Right atrium auricular region (tissue), 2 donors: ENCODE data around the gene SELENOI. TPM values are rescaled to one million over a fixed set of nuclear protein-coding genes. Genes with fewer than 3 reads are reported as not detected.

Source experiments
- DNase-seq: peaks from one replicate; pipeline ENCODE4 v3.0.0-alpha.2; 2019; ENCODE audit warnings: low spot score
- H3K27ac ChIP-seq, 2 donors: fragments of 200-600 bp; sonication (generic); 1 replicate in 1 of 2; 2 replicates in 1 of 2; pipeline ENCODE4 v1.5.1; 2016 to 2019
- H3K27me3 ChIP-seq, 2 donors: fragments of 200-600 bp; sonication (generic); one replicate each; pipeline versions ENCODE4 v1.5.1 to v1.6.0; 2017 to 2019
- H3K36me3 ChIP-seq: fragments of 200-600 bp; sonication (generic); one replicate; pipeline ENCODE4 v1.5.1; 2016
- H3K4me1 ChIP-seq, 2 donors: fragments of 200-600 bp; sonication (generic); one replicate each; pipeline versions ENCODE4 v1.5.1 to v1.6.0; 2017 to 2019
- H3K4me3 ChIP-seq, 2 donors: fragments of 200-600 bp; sonication (generic); 1 replicate in 1 of 2; 2 replicates in 1 of 2; pipeline ENCODE4 v1.5.1; 2017 to 2019; ENCODE audit warnings: mild to moderate bottlenecking in 1 of 2, moderate library complexity in 1 of 2
- H3K9me3 ChIP-seq, 2 donors: fragments of 200-600 bp; sonication (generic); one replicate each; pipeline ENCODE4 v1.5.1; 2019
- total RNA-seq, 2 donors: library from RNA; depleted of rRNA; stranded (reverse); fragments of >200 nt; gene quantifications; one replicate each; pipeline ENCODE4 v1.1.0, GENCODE V29; 2016
- TF ChIP-seq, protein P1 (sequence below), 2 donors: fragments of 200-600 bp; sonication (generic); IDR thresholded peaks; one replicate each; pipeline ENCODE4 v1.5.1; 2019; ENCODE audit warnings: antibody characterized with exemption in 2 of 2

SELENOI gene, protein sequence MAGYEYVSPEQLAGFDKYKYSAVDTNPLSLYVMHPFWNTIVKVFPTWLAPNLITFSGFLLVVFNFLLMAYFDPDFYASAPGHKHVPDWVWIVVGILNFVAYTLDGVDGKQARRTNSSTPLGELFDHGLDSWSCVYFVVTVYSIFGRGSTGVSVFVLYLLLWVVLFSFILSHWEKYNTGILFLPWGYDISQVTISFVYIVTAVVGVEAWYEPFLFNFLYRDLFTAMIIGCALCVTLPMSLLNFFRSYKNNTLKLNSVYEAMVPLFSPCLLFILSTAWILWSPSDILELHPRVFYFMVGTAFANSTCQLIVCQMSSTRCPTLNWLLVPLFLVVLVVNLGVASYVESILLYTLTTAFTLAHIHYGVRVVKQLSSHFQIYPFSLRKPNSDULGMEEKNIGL
- total RNA-seq = 10 to 100 TPM in 1 of 2 donors, 1 to 10 TPM in 1; 7.6 to 11.6 TPM

GRCh38 chr2:26345545-26346453 lies at the start of gene SELENOI:
TSS of gene SELENOI (plus strand) at chr2:26346143. CDS start at chr2:26346233, 90 bp downstream.
- no peaks in the 10 kb centered on the region for H3K27me3 ChIP-seq
- peak within 1 kb of the TSS; percentile 69 to 91 for H3K4me3 ChIP-seq
- TF ChIP-seq, protein P1, sequence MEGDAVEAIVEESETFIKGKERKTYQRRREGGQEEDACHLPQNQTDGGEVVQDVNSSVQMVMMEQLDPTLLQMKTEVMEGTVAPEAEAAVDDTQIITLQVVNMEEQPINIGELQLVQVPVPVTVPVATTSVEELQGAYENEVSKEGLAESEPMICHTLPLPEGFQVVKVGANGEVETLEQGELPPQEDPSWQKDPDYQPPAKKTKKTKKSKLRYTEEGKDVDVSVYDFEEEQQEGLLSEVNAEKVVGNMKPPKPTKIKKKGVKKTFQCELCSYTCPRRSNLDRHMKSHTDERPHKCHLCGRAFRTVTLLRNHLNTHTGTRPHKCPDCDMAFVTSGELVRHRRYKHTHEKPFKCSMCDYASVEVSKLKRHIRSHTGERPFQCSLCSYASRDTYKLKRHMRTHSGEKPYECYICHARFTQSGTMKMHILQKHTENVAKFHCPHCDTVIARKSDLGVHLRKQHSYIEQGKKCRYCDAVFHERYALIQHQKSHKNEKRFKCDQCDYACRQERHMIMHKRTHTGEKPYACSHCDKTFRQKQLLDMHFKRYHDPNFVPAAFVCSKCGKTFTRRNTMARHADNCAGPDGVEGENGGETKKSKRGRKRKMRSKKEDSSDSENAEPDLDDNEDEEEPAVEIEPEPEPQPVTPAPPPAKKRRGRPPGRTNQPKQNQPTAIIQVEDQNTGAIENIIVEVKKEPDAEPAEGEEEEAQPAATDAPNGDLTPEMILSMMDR (IDR thresholded peaks at IDR 0.05) = no peak
- H3K4me1 ChIP-seq = peaks cover 0 to 34% of the 10 kb centered on the region in 2 donors
- H3K9me3 ChIP-seq = no peaks in the 10 kb centered on the region
- peak; percentile 99 for DNase-seq
- H3K36me3 ChIP-seq = no peaks in the 10 kb centered on the region
- peak within 1 kb of the TSS; percentile 92 to 95 for H3K27ac ChIP-seq

- H3K4me1 ChIP-seq = peaks cover 0 to 12% of the 10 kb centered on the region in 2 donors
- H3K27me3 ChIP-seq = no peaks in the 10 kb centered on the region
- H3K27ac ChIP-seq = no peak overlapping the region
- H3K36me3 ChIP-seq = no peaks in the 10 kb centered on the region
- H3K9me3 ChIP-seq = no peaks in the 10 kb centered on the region
- no peak overlapping the region for H3K4me3 ChIP-seq
- no peak for DNase-seq
- TF ChIP-seq, protein P1 (IDR thresholded peaks at IDR 0.05) = no peak
These were observed 48.9 kb upstream of the SELENOI start for GRCh38 chr2:26297061-26297460.

DNA sequence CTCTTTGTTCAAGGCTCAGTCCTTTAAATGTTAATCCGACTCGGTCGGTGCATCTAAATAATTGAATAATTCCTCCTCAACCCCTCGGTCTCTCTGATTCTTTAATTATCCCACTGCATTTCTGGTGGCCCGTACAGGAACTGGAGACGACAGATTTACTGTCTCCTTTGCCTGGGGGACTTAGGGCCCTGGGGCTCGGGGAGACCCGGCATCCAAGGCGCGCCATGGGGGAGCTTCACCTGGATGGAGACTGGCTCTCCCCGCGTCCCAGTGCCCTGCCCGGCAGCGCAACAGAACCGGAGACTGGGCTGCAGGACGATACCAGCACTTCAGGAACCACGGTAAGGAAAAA lies 47.7 kb upstream of the SELENOI start:
- no peak for DNase-seq
- Histone ChIP-seq H3K9me3 (no peaks in the 10 kb centered on the region), H3K4me1 (peaks cover 0 to 12% of the 10 kb centered on the region in 2 donors), H3K36me3 (no peaks in the 10 kb centered on the region), H3K27me3 (no peaks in the 10 kb centered on the region), H3K4me3 (peak overlapping the region; percentile 46 to 61), H3K27ac (peak overlapping the region; percentile 54 to 72)
- TF ChIP-seq, protein P1 (IDR thresholded peaks at IDR 0.05) = no peak

GRCh38 chr2:26298638-26299393 lies 47.1 kb upstream of the SELENOI start:
- H3K4me3 ChIP-seq = peak overlapping the region; percentile 46 to 61
- H3K36me3 ChIP-seq = no peaks in the 10 kb centered on the region
- no peaks in the 10 kb centered on the region for H3K27me3 ChIP-seq
- H3K27ac ChIP-seq = peak overlapping the region; percentile 54 to 72
- no peaks in the 10 kb centered on the region for H3K9me3 ChIP-seq
- TF ChIP-seq, protein P1 (IDR thresholded peaks at IDR 0.05) = no peak
- peak; percentile 69 for DNase-seq
- peaks cover 0 to 12% of the 10 kb centered on the region in 2 donors for H3K4me1 ChIP-seq

- H3K27ac ChIP-seq = peak overlapping the region; percentile 54 to 72
- peak overlapping the region; percentile 46 to 61 for H3K4me3 ChIP-seq
- H3K9me3 ChIP-seq = no peaks in the 10 kb centered on the region
- H3K4me1 ChIP-seq = peaks cover 0 to 12% of the 10 kb centered on the region in 2 donors
- no peaks in the 10 kb centered on the region for H3K36me3 ChIP-seq
- H3K27me3 ChIP-seq = no peaks in the 10 kb centered on the region
- TF ChIP-seq, protein P1 (IDR thresholded peaks at IDR 0.05) = no peak
- no peak for DNase-seq
These were observed 46.4 kb upstream of the SELENOI start for GRCh38 chr2:26299471-26300101.
